HCT116 (cell line): ENCODE results near the gene TES. TPM values are rescaled to one million over a fixed set of nuclear protein-coding genes. Genes with fewer than 3 reads are reported as not detected.

Experiments
- ATAC-seq: fragments of 200-7000 bp; cut with Tn5 transposase; 2 replicates; pipeline ENCODE4 v1.9.1; 2020; ENCODE audit warnings: mild to moderate bottlenecking, moderate library complexity
- BruUV-seq: library from RNA; stranded (reverse); fragments of 400-500 nt; replicated peaks from 2 replicates; lab custom pipeline; 2021; lab: Mats Ljungman, UMichigan
- CTCF ChIA-PET: fragments of 300-600 bp; sonication (Branson Sonifier 250); formaldehyde crosslinking; loops from one replicate; lab custom pipeline; 2021; ENCODE audit warnings: antibody characterized with exemption; lab: Charles Lee
- POLR2A ChIA-PET: fragments of 300-600, 350-600 bp; sonication (Branson Sonifier 250); formaldehyde crosslinking; loops from one replicate; lab custom pipeline; 2021; ENCODE audit warnings: antibody characterized with exemption; lab: Charles Lee
- RAD21 ChIA-PET, 2 experiments: fragments of 300-600 bp; sonication (Branson Sonifier 250); formaldehyde crosslinking; loops; one replicate each; lab custom pipeline; 2023; ENCODE audit warnings: low total read pairs in 2 of 2; ENCODE audit not compliant: uncharacterized antibody in 2 of 2, unreplicated experiment in 2 of 2, low non-redundant PET in 1 of 2; lab: Charles Lee
- DNase-seq: peaks from one replicate; pipeline ENCODE4 v3.0.0-alpha.2; 2010; ENCODE audit warnings: low read depth, low spot score
- H2AFZ ChIP-seq: fragments of 200-600 bp; shearing (Covaris generic), sonication (generic); 2 replicates; pipeline ENCODE4 v1.6.1; 2017; ENCODE audit warnings: low read depth, mixed run types, mixed read lengths, antibody characterized with exemption, low read length; ENCODE audit not compliant: poor library complexity, severe bottlenecking
- H3K27ac ChIP-seq: 2 replicates; pipeline ENCODE4 v1.5.1; 2012; ENCODE audit warnings: low read depth, low read length
- H3K27me3 ChIP-seq: fragments of 200-600 bp; sonication (generic); 2 replicates; pipeline ENCODE4 v1.6.1; 2016; ENCODE audit warnings: mixed run types, low read length, mixed read lengths; ENCODE audit not compliant: insufficient read depth
- H3K36me3 ChIP-seq, 2 experiments: fragments of 200-500 bp in 1 of 2; fragments of 200-600 bp in 1 of 2; sonication (Bioruptor generic) in 1 of 2; sonication (generic) in 1 of 2; 2 replicates each; pipeline versions ENCODE4 v1.5.1 to v1.6.1; 2014 to 2016; ENCODE audit warnings: low read length in 2 of 2, inconsistent platforms in 1 of 2, mixed read lengths in 1 of 2, mixed run types in 1 of 2; ENCODE audit not compliant: insufficient read depth in 2 of 2, control insufficient read depth in 1 of 2
- H3K4me1 ChIP-seq, 2 experiments: fragments of 200-600 bp in 1 of 2; sonication (generic) in 1 of 2; 2 replicates each; pipeline versions ENCODE4 v1.5.1 to v1.6.1; 2012 to 2017; ENCODE audit warnings: low read length in 2 of 2, inconsistent platforms in 1 of 2, mild to moderate bottlenecking in 1 of 2, mixed read lengths in 1 of 2, mixed run types in 1 of 2, moderate library complexity in 1 of 2; ENCODE audit not compliant: insufficient read depth in 2 of 2, control insufficient read depth in 1 of 2
- H3K4me2 ChIP-seq: fragments of 200-600 bp; sonication (generic); 2 replicates; pipeline ENCODE4 v1.6.1; 2017; ENCODE audit warnings: mixed run types, low read length, mixed read lengths
- H3K4me3 ChIP-seq, 2 experiments: fragments of 200-600 bp in 1 of 2; sonication (generic) in 1 of 2; replicated peaks in 1 of 2; 2 replicates each; pipeline ENCODE4 v1.5.1; 2011 to 2016; ENCODE audit warnings: low read length in 2 of 2, control low read depth in 1 of 2, low read depth in 1 of 2, mild to moderate bottlenecking in 1 of 2, mixed read lengths in 1 of 2, mixed run types in 1 of 2
- H3K79me2 ChIP-seq: fragments of 200-600 bp; sonication (generic); 2 replicates; pipeline ENCODE4 v1.6.1; 2017; ENCODE audit warnings: mild to moderate bottlenecking, mixed run types, low read length, moderate library complexity, mixed read lengths; ENCODE audit not compliant: insufficient read depth
- H3K9ac ChIP-seq: fragments of 200-600 bp; sonication (generic); 2 replicates; pipeline ENCODE4 v1.6.1; 2016; ENCODE audit warnings: low read length, mixed read lengths
- H3K9me2 ChIP-seq: fragments of 200-600 bp; sonication (generic), shearing (Covaris generic); 2 replicates; pipeline ENCODE4 v1.6.1; 2017; ENCODE audit warnings: mixed run types, mild to moderate bottlenecking, moderate library complexity; ENCODE audit not compliant: insufficient read depth
- H3K9me3 ChIP-seq, 2 experiments: fragments of 200-500 bp in 1 of 2; fragments of 200-600 bp in 1 of 2; sonication (Bioruptor generic) in 1 of 2; sonication (generic) in 1 of 2; 2 replicates each; pipeline ENCODE4 v1.6.1; 2014 to 2017; ENCODE audit warnings: low read length in 2 of 2, mixed read lengths in 2 of 2, inconsistent platforms in 1 of 2, low read depth in 1 of 2, mild to moderate bottlenecking in 1 of 2, mixed run types in 1 of 2, moderate library complexity in 1 of 2; ENCODE audit not compliant: control insufficient read depth in 1 of 2, insufficient read depth in 1 of 2
- H4K20me1 ChIP-seq: fragments of 200-600 bp; sonication (generic), shearing (Covaris generic); 2 replicates; pipeline ENCODE4 v1.6.1; 2017; ENCODE audit warnings: mixed run types, mild to moderate bottlenecking, moderate library complexity; ENCODE audit not compliant: insufficient read depth
- CBX3 ChIP-seq: IDR thresholded peaks from 2 replicates; pipeline ENCODE4 v1.6.1; 2012; ENCODE audit warnings: low read depth
- CEBPB ChIP-seq: IDR thresholded peaks from 2 replicates; pipeline ENCODE4 v1.6.1; 2012; ENCODE audit warnings: low read depth
- EGR1 ChIP-seq: IDR thresholded peaks from 2 replicates; pipeline ENCODE4 v1.6.1; 2012; ENCODE audit warnings: low read depth
- ELF1 ChIP-seq: IDR thresholded peaks from 2 replicates; pipeline ENCODE4 v1.6.1; 2012; ENCODE audit warnings: low read depth, borderline replicate concordance
- EZH2 ChIP-seq: fragments of 200-600 bp; sonication (generic); IDR thresholded peaks from 2 replicates; pipeline ENCODE4 v1.6.1; 2017; ENCODE audit warnings: antibody characterized with exemption, mixed run types
- EZH2phosphoT487 ChIP-seq: fragments of 200-600 bp; IDR thresholded peaks from 2 replicates; pipeline ENCODE4 v1.6.1; 2018; ENCODE audit warnings: antibody characterized with exemption, borderline replicate concordance
- JUND ChIP-seq: IDR thresholded peaks from 2 replicates; pipeline ENCODE4 v1.6.1; 2012
- POLR2A ChIP-seq: IDR thresholded peaks from 2 replicates; pipeline ENCODE4 v1.7.0; 2011; ENCODE audit warnings: borderline replicate concordance; ENCODE audit not compliant: insufficient read depth, insufficient read length; ENCODE audit errors: extremely low read depth
- POLR2AphosphoS5 ChIP-seq: IDR thresholded peaks from 2 replicates; pipeline ENCODE4 v1.6.1; 2011; ENCODE audit warnings: mild to moderate bottlenecking, low read depth, low read length, moderate library complexity
- SIN3A ChIP-seq: IDR thresholded peaks from 2 replicates; pipeline ENCODE4 v1.6.1; 2012; ENCODE audit warnings: low read depth
- SP1 ChIP-seq: IDR thresholded peaks from 2 replicates; pipeline ENCODE4 v1.6.1; 2012; ENCODE audit warnings: low read depth
- TCF7L2 ChIP-seq: IDR thresholded peaks from 2 replicates; pipeline ENCODE4 v1.7.0; 2011; ENCODE audit warnings: borderline replicate concordance, inconsistent platforms; ENCODE audit not compliant: insufficient read depth, insufficient read length; ENCODE audit errors: extremely low read depth
- intact Hi-C: fragments of 100-400 bp; cut with micrococcal nuclease; formaldehyde crosslinking; loops from 2 replicates; pipeline ENCODE4 v1.10.0; 2022
- total RNA-seq: library from RNA; stranded (reverse); gene quantifications from one replicate; pipeline ENCODE4 v1.2.1, GENCODE V29; 2021; ENCODE audit not compliant: unreplicated experiment
- TF ChIP-seq, protein P1 (sequence below): IDR thresholded peaks from 2 replicates; pipeline ENCODE4 v1.6.1; 2012; ENCODE audit warnings: low read depth
- TF ChIP-seq, protein P2 (sequence below): IDR thresholded peaks from 2 replicates; pipeline ENCODE4 v1.6.1; 2012
- TF ChIP-seq, protein P3 (sequence below), 3 experiments: fragments of 200-600 bp in 1 of 3; sonication (generic) in 1 of 3; IDR thresholded peaks in 2 of 3; conservative IDR thresholded peaks in 1 of 3; 2 replicates each; pipeline ENCODE4 v1.5.1; 2012 to 2017; ENCODE audit warnings: low read depth in 2 of 3, low read length in 2 of 3, antibody characterized with exemption in 1 of 3, borderline replicate concordance in 1 of 3, control low read depth in 1 of 3, mild to moderate bottlenecking in 1 of 3, mixed read lengths in 1 of 3, mixed run types in 1 of 3, moderate library complexity in 1 of 3; ENCODE audit not compliant: insufficient read depth in 1 of 3
- TF ChIP-seq, protein P4 (sequence below): IDR thresholded peaks from 2 replicates; pipeline ENCODE4 v1.6.1; 2011; ENCODE audit warnings: mild to moderate bottlenecking, low read length, moderate library complexity; ENCODE audit not compliant: insufficient replicate concordance; ENCODE audit errors: extremely low read depth

The TES gene
- total RNA-seq, 1 experiment from 2014 or later = 129 TPM

DNA sequence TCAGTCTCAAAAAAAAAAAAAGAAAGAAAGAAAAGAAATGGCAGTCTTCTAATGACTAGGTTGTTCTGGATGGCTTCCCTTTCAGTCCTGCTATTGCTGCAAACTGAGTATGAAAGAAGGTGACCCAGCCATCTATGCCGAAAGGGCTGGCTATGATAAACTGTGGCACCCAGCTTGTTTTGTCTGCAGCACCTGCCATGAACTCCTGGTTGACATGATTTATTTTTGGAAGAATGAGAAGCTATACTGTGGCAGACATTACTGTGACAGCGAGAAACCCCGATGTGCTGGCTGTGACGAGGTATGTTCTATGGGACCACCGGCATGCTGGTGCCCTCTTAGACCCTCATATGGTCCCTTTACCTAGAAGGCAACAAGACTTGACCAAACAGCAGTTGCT, 41.3 kb downstream of the TES start (continued):
- TF ChIP-seq, protein P1, sequence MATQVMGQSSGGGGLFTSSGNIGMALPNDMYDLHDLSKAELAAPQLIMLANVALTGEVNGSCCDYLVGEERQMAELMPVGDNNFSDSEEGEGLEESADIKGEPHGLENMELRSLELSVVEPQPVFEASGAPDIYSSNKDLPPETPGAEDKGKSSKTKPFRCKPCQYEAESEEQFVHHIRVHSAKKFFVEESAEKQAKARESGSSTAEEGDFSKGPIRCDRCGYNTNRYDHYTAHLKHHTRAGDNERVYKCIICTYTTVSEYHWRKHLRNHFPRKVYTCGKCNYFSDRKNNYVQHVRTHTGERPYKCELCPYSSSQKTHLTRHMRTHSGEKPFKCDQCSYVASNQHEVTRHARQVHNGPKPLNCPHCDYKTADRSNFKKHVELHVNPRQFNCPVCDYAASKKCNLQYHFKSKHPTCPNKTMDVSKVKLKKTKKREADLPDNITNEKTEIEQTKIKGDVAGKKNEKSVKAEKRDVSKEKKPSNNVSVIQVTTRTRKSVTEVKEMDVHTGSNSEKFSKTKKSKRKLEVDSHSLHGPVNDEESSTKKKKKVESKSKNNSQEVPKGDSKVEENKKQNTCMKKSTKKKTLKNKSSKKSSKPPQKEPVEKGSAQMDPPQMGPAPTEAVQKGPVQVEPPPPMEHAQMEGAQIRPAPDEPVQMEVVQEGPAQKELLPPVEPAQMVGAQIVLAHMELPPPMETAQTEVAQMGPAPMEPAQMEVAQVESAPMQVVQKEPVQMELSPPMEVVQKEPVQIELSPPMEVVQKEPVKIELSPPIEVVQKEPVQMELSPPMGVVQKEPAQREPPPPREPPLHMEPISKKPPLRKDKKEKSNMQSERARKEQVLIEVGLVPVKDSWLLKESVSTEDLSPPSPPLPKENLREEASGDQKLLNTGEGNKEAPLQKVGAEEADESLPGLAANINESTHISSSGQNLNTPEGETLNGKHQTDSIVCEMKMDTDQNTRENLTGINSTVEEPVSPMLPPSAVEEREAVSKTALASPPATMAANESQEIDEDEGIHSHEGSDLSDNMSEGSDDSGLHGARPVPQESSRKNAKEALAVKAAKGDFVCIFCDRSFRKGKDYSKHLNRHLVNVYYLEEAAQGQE = no peak
- TF ChIP-seq POLR2AphosphoS5 (no peak), CBX3 (no peak)
- TF ChIP-seq, protein P2, sequence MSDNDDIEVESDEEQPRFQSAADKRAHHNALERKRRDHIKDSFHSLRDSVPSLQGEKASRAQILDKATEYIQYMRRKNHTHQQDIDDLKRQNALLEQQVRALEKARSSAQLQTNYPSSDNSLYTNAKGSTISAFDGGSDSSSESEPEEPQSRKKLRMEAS = no peak

DNA sequence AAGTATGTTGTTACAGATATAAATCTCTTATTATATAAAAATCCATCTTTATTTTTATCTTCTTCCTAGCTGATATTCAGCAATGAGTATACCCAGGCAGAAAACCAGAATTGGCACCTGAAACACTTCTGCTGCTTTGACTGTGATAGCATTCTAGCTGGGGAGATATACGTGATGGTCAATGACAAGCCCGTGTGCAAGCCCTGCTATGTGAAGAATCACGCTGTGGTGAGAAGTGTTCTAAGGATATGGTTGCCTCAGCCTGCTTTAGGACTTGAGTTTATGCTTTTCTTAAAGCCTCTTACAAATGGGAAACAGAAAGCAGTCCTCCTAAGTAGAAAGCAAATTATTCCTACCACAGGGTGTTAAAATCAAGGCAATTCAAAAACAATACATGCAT, 41.9 kb downstream of the TES start:
- Histone ChIP-seq H3K27me3 (no peaks in the 10 kb centered on the region), H3K9me3 (no peaks in the 10 kb centered on the region), H3K4me3 (no peak overlapping the region), H2AFZ (no peak overlapping the region), H3K4me1 (peaks cover 7 to 8% of the 10 kb centered on the region in 2 experiments; a peak in 2 of 4 replicates), H4K20me1 (no peaks in the 10 kb centered on the region), H3K9ac (no peak overlapping the region), H3K79me2 (peaks cover 28% of the 10 kb centered on the region), H3K36me3 (peaks cover 19 to 49% of the 10 kb centered on the region in 2 experiments), H3K4me2 (no peak overlapping the region), H3K27ac (no peak overlapping the region), H3K9me2 (no peaks in the 10 kb centered on the region)
- ChIA-PET RAD21 (no interaction called here), CTCF (interaction anchor here (1.1 kb wide), 1 partner anchor 337 kb away, joined by 4 read pairs; no protein-coding TSS in a partner anchor), POLR2A (no interaction called here)
- intact Hi-C loops = no loop called here
- ATAC-seq (no peak), DNase-seq (no peak)
- no TSS peak for BruUV-seq
- TF ChIP-seq POLR2A (no peak), EZH2 (no peak), ELF1 (no peak), JUND (no peak), CEBPB (no peak), EGR1 (no peak), EZH2phosphoT487 (no peak), SP1 (no peak), SIN3A (no peak), TCF7L2 (no peak)
- TF ChIP-seq, protein P2 = no peak
- TF ChIP-seq, protein P3, sequence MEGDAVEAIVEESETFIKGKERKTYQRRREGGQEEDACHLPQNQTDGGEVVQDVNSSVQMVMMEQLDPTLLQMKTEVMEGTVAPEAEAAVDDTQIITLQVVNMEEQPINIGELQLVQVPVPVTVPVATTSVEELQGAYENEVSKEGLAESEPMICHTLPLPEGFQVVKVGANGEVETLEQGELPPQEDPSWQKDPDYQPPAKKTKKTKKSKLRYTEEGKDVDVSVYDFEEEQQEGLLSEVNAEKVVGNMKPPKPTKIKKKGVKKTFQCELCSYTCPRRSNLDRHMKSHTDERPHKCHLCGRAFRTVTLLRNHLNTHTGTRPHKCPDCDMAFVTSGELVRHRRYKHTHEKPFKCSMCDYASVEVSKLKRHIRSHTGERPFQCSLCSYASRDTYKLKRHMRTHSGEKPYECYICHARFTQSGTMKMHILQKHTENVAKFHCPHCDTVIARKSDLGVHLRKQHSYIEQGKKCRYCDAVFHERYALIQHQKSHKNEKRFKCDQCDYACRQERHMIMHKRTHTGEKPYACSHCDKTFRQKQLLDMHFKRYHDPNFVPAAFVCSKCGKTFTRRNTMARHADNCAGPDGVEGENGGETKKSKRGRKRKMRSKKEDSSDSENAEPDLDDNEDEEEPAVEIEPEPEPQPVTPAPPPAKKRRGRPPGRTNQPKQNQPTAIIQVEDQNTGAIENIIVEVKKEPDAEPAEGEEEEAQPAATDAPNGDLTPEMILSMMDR (IDR thresholded peaks at IDR 0.05 in 2 of 3, conservative IDR thresholded peaks at IDR 0.05 in 1 of 3; ENCODE audit: borderline replicate concordance in 1 of 3, insufficient read depth in 1 of 3, low read depth in 2 of 3, low read length in 2 of 3) = no peak
- TF ChIP-seq, protein P4, sequence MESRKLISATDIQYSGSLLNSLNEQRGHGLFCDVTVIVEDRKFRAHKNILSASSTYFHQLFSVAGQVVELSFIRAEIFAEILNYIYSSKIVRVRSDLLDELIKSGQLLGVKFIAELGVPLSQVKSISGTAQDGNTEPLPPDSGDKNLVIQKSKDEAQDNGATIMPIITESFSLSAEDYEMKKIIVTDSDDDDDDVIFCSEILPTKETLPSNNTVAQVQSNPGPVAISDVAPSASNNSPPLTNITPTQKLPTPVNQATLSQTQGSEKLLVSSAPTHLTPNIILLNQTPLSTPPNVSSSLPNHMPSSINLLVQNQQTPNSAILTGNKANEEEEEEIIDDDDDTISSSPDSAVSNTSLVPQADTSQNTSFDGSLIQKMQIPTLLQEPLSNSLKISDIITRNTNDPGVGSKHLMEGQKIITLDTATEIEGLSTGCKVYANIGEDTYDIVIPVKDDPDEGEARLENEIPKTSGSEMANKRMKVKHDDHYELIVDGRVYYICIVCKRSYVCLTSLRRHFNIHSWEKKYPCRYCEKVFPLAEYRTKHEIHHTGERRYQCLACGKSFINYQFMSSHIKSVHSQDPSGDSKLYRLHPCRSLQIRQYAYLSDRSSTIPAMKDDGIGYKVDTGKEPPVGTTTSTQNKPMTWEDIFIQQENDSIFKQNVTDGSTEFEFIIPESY = no peak
